Vagina (tissue), 2 donors: ENCODE data around the gene ZNF184.

Source experiments
- CTCF ChIP-seq, 3 experiments: fragments of 450-650 bp in 2 of 3; fragments of 200-600 bp in 1 of 3; sonication (generic) in 1 of 3; IDR thresholded peaks; one replicate each; pipeline ENCODE4 v1.5.1; 2017 to 2019; ENCODE audit warnings: antibody characterized with exemption in 3 of 3, mild to moderate bottlenecking in 2 of 3, moderate library complexity in 2 of 3
- POLR2A ChIP-seq, 2 donors: fragments of 450-650 bp; IDR thresholded peaks; one replicate each; pipeline ENCODE4 v1.6.1; 2017; ENCODE audit warnings: antibody characterized with exemption in 2 of 2, mild to moderate bottlenecking in 2 of 2, moderate library complexity in 2 of 2
- POLR2AphosphoS5 ChIP-seq, 2 donors: sonication (generic); formaldehyde crosslinking; IDR thresholded peaks; one replicate each; pipeline ENCODE4 v1.9.0; 2017; ENCODE audit warnings: antibody characterized with exemption in 2 of 2, mild to moderate bottlenecking in 2 of 2, low read depth in 1 of 2; ENCODE audit not compliant: insufficient read depth in 1 of 2

GRCh38 chr6:27517238-27517637 lies 44.3 kb upstream of the ZNF184 start:
- TF ChIP-seq CTCF (IDR thresholded peaks at IDR 0.05) (no peak), POLR2AphosphoS5 (IDR thresholded peaks at IDR 0.05; ENCODE audit: insufficient read depth in 1 of 2, low read depth in 1 of 2) (no peak), POLR2A (IDR thresholded peaks at IDR 0.05) (no peak)
